Measurements from ENCODE around the gene AAK1. TPM values are rescaled to one million over a fixed set of nuclear protein-coding genes. Genes with fewer than 3 reads are reported as not detected.

AAK1 gene
- total RNA-seq, 1 experiment from 2014 or later: 46.8 TPM

DNA sequence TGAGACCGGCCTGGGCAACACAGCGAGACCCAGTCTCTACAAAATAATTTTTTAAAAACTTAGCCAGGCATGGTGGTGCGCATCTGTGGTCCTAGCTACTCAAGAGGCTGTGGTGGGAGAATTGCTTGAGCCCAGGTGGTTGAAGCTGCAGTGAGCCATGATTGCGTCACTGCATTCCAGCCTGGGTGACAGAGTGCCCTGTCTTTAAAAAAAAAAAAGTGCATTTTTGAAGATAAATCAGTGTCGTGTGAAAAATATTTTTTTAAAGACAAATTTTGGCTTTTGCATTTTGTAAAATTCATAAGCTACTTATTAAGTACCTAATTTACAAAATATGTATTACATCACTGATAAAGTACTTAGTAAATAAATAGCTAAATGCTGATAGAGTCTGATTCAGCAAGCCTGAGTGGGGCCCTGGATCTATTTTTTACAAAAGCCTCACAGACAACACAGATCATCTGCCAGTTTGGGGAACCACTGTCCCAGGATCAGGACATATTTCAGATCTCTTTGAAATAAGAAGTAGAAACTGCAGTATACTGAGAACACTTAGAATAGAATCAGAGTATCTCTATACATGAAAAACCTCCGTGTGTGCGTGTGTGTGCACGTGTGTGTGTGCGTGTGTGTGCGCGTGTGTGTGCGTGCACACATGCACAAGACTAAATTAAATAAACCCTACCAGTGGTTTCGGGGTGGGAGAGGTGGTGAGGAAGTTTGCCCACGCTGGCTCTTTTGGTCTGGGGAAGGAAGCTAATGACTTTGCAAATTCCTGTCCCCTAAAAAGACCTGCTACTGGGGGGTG, 61.6 kb downstream of the AAK1 start:
- Histone ChIP-seq H4K20me1 (ENCODE audit: low read length) (no peaks in the 10 kb centered on the region), H2AFZ (ENCODE audit: low read length) (no peak overlapping the region), H3K4me1 (ENCODE audit: insufficient read depth, low read length) (peaks cover 23% of the 10 kb centered on the region), H3K4me3 (ENCODE audit: low read length) (no peak overlapping the region), H3K9me2 (replicated peaks; ENCODE audit: low read length) (no peaks in the 10 kb centered on the region), H3K4me2 (ENCODE audit: low read length) (peak overlapping the region; percentile 45), H3K36me3 (ENCODE audit: low read depth, low read length) (no peaks in the 10 kb centered on the region), H3K27me3 (ENCODE audit: low read length) (no peaks in the 10 kb centered on the region), H3K27ac (ENCODE audit: low read length) (no peak overlapping the region), H3K79me2 (ENCODE audit: low read length) (peaks cover 61% of the 10 kb centered on the region), H3K9me3 (ENCODE audit: low read length) (no peaks in the 10 kb centered on the region), H3F3A (ENCODE audit: low read length, unreplicated experiment) (no peaks in the 10 kb centered on the region), H3K9ac (ENCODE audit: low read length) (no peak overlapping the region)
- POLR2A ChIA-PET (ENCODE audit: unreplicated experiment): interaction anchor here (0.6 kb wide), 2 partner anchors 8 to 88 kb away, joined by 3 to 4 read pairs; no protein-coding TSS in a partner anchor
- CTCF ChIA-PET: no interaction called here
- ATAC-seq (peak; percentile 37), DNase-seq (peak; percentile 70)
- intact Hi-C loops (cut with micrococcal nuclease): loop anchor here (5.0 kb wide), 1 partner anchor 35 kb away; no protein-coding TSS in a partner anchor
- no TSS peak for BruUV-seq (replicated peaks)
- TF ChIP-seq EZH2 (IDR thresholded peaks at IDR 0.05; ENCODE audit: low read length, unreplicated experiment) (no peak), EZH2phosphoT487 (IDR thresholded peaks at IDR 0.05; ENCODE audit: borderline replicate concordance, low read length) (no peak)
- TF ChIP-seq, protein P1, sequence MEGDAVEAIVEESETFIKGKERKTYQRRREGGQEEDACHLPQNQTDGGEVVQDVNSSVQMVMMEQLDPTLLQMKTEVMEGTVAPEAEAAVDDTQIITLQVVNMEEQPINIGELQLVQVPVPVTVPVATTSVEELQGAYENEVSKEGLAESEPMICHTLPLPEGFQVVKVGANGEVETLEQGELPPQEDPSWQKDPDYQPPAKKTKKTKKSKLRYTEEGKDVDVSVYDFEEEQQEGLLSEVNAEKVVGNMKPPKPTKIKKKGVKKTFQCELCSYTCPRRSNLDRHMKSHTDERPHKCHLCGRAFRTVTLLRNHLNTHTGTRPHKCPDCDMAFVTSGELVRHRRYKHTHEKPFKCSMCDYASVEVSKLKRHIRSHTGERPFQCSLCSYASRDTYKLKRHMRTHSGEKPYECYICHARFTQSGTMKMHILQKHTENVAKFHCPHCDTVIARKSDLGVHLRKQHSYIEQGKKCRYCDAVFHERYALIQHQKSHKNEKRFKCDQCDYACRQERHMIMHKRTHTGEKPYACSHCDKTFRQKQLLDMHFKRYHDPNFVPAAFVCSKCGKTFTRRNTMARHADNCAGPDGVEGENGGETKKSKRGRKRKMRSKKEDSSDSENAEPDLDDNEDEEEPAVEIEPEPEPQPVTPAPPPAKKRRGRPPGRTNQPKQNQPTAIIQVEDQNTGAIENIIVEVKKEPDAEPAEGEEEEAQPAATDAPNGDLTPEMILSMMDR (conservative IDR thresholded peaks at IDR 0.05; ENCODE audit: low read depth, low read length): no peak

DNA sequence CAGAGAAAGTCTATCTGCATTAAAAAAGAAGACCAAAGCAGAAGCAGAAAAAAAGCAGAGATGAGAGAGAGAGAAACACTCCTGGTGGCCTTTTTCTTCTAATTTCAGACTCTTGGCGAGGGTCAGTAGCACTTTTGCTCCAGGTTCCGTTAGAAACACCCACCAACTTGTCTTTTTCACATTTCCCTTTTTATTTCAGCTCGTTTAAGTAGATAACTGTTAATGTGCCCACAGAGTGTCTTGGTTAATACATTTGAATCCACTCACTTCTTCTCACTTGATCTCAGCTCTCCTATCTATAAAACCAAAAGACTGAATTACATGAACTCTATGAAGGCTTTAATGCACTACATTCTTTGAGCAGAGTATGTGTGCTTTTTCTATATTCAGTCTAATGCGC, 63.1 kb downstream of the AAK1 start:
- Histone ChIP-seq H3K9me2 (replicated peaks; ENCODE audit: low read length) (no peaks in the 10 kb centered on the region), H3K9ac (ENCODE audit: low read length) (no peak overlapping the region), H3K4me2 (ENCODE audit: low read length) (no peak overlapping the region), H3F3A (ENCODE audit: low read length, unreplicated experiment) (no peaks in the 10 kb centered on the region), H3K27ac (ENCODE audit: low read length) (no peak overlapping the region), H3K9me3 (ENCODE audit: low read length) (no peaks in the 10 kb centered on the region), H2AFZ (ENCODE audit: low read length) (no peak overlapping the region), H3K36me3 (ENCODE audit: low read depth, low read length) (no peaks in the 10 kb centered on the region), H3K79me2 (ENCODE audit: low read length) (peaks cover 62% of the 10 kb centered on the region), H4K20me1 (ENCODE audit: low read length) (no peaks in the 10 kb centered on the region), H3K27me3 (ENCODE audit: low read length) (no peaks in the 10 kb centered on the region), H3K4me3 (ENCODE audit: low read length) (no peak overlapping the region), H3K4me1 (ENCODE audit: insufficient read depth, low read length) (peaks cover 23% of the 10 kb centered on the region)
- DNase-seq (no peak), ATAC-seq (no peak)
- intact Hi-C loops (cut with micrococcal nuclease): loop anchor here (5.0 kb wide), 1 partner anchor 37 kb away; no protein-coding TSS in a partner anchor
- CTCF ChIA-PET: no interaction called here
- TF ChIP-seq EZH2phosphoT487 (IDR thresholded peaks at IDR 0.05; ENCODE audit: borderline replicate concordance, low read length) (no peak), EZH2 (IDR thresholded peaks at IDR 0.05; ENCODE audit: low read length, unreplicated experiment) (no peak)
- TF ChIP-seq, protein P1 (conservative IDR thresholded peaks at IDR 0.05; ENCODE audit: low read depth, low read length): no peak
- POLR2A ChIA-PET (ENCODE audit: unreplicated experiment): no interaction called here
- BruUV-seq (replicated peaks): no TSS peak

DNA sequence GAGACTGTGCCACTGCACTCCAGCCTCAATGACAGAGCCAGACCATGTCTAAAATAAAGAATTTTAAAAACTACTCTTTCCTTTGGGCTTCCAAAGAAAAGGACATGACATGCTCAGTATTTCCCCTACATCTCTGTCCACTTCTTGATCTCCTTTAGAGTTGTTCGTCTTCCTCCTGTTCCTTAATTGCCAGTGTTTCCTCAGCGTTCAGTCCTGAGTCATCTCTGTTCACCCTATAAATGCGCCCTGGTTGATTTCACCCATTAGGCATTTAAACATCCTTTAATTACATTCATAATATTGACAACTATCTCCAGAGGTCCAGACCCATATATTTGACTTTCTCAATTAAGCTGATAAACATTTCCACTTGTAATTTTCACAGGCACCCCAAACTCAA, 64.0 kb downstream of the AAK1 start:
- H3F3A ChIP-seq (ENCODE audit: low read length, unreplicated experiment): no peaks in the 10 kb centered on the region
- CTCF ChIA-PET: no interaction called here
- H3K27me3 ChIP-seq (ENCODE audit: low read length): no peaks in the 10 kb centered on the region
- POLR2A ChIA-PET (ENCODE audit: unreplicated experiment): no interaction called here
- H3K9me2 ChIP-seq (replicated peaks; ENCODE audit: low read length): no peaks in the 10 kb centered on the region
- H3K9ac ChIP-seq (ENCODE audit: low read length): no peak overlapping the region
- no peaks in the 10 kb centered on the region for H3K36me3 ChIP-seq (ENCODE audit: low read depth, low read length)
- no peaks in the 10 kb centered on the region for H3K9me3 ChIP-seq (ENCODE audit: low read length)
- no peak overlapping the region for H3K4me3 ChIP-seq (ENCODE audit: low read length)
- 0 out of 2 replicates have a peak overlapping the region, but pooled peaks have one; percentile 13 for H3K4me2 ChIP-seq (ENCODE audit: low read length)
- H3K79me2 ChIP-seq (ENCODE audit: low read length): peaks cover 65% of the 10 kb centered on the region
- peaks cover 23% of the 10 kb centered on the region for H3K4me1 ChIP-seq (ENCODE audit: insufficient read depth, low read length)
- H3K27ac ChIP-seq (ENCODE audit: low read length): no peak overlapping the region
- intact Hi-C loops (cut with micrococcal nuclease): no loop called here
- DNase-seq: no peak
- H2AFZ ChIP-seq (ENCODE audit: low read length): no peak overlapping the region
- H4K20me1 ChIP-seq (ENCODE audit: low read length): no peaks in the 10 kb centered on the region
- ATAC-seq: peak; percentile 53
- TF ChIP-seq, protein P1 (conservative IDR thresholded peaks at IDR 0.05; ENCODE audit: low read depth, low read length): no peak
- TF ChIP-seq EZH2 (IDR thresholded peaks at IDR 0.05; ENCODE audit: low read length, unreplicated experiment): no peak
- TF ChIP-seq EZH2phosphoT487 (IDR thresholded peaks at IDR 0.05; ENCODE audit: borderline replicate concordance, low read length): no peak
- no TSS peak for BruUV-seq (replicated peaks)
